ENCODE data around the gene DEPDC5. TPM values are rescaled to one million over a fixed set of nuclear protein-coding genes. Genes with fewer than 3 reads are reported as not detected.

Gene DEPDC5
- total and polyA plus RNA-seq, 2 of the 8 experiments (the other 6 are each of a cell fraction or from before 2014, with no cell fraction given) = 18.3 to 26.5 TPM

GRCh38 chr22:31945971-31946680 lies 192.3 kb downstream of the DEPDC5 start:
- H3K79me1 ChIP-seq (ENCODE audit: low read depth, low read length) = peaks cover 6% of the 10 kb centered on the region
- no peak overlapping the region for H3K23ac ChIP-seq (ENCODE audit: insufficient read length)
- FAIRE-seq = peak; percentile 32
- H3K36me3 ChIP-seq (ENCODE audit: control insufficient read depth in 2 of 4, insufficient read depth in 4 of 4, low read length in 3 of 4) = peaks cover 0 to 40% (median 11%) of the 10 kb centered on the region in 4 experiments; a peak in 7 of 8 replicates
- no peaks in the 10 kb centered on the region for H3K27me3 ChIP-seq (replicated peaks in 1 of 4; ENCODE audit: control insufficient read depth in 3 of 4, extremely low read depth in 1 of 4, insufficient read depth in 3 of 4, low read length in 3 of 4)
- H3K79me2 ChIP-seq (ENCODE audit: control insufficient read depth in 1 of 2, insufficient read depth in 2 of 2, low read length in 2 of 2) = peaks cover 29 to 63% of the 10 kb centered on the region in 2 experiments
- peaks cover 9% of the 10 kb centered on the region; the same call in 1 of the 2 replicates for H3K23me2 ChIP-seq (ENCODE audit: low read depth, low read length)
- CTCF ChIA-PET (ENCODE audit: partially characterized antibody) = interaction anchor here (0.6 to 1.7 kb wide), 5 partner anchors 42 to 282 kb away, joined by 3 to 5 read pairs (median 4); no protein-coding TSS in a partner anchor
- H3K4ac ChIP-seq (replicated peaks; ENCODE audit: insufficient read length, low read depth, low read length) = no peak overlapping the region
- peak overlapping the region in 3 of 4 experiments; percentile 94 to 97 (median 97); a peak in 5 of 7 replicates for H3K9ac ChIP-seq (replicated peaks in 1 of 4; ENCODE audit: extremely low read depth in 1 of 4, low read depth in 3 of 4, low read length in 3 of 4)
- DNase-seq (ENCODE audit: low read depth in 1 of 2, low spot score in 2 of 2) = no peak
- H4K20me1 ChIP-seq (replicated peaks in 1 of 2; ENCODE audit: control insufficient read depth in 1 of 2, insufficient read depth in 2 of 2, low read length in 2 of 2) = peaks cover 15 to 16% of the 10 kb centered on the region in 2 experiments
- H2BK15ac ChIP-seq (ENCODE audit: low read length) = no peak overlapping the region
- H3K9me3 ChIP-seq (ENCODE audit: insufficient read depth in 2 of 2, low read depth in 1 of 2, low read length in 1 of 2) = no peaks in the 10 kb centered on the region
- no peak overlapping the region for H4K91ac ChIP-seq (replicated peaks; ENCODE audit: insufficient read length, low read length)
- H3K56ac ChIP-seq (replicated peaks; ENCODE audit: insufficient read length, low read depth, low read length) = no peak overlapping the region
- H4K8ac ChIP-seq (ENCODE audit: extremely low read depth, insufficient read depth, low read length) = no peak overlapping the region
- peak overlapping the region; percentile 86 to 98 for H3K4me2 ChIP-seq (ENCODE audit: insufficient read depth in 1 of 2, low read depth in 2 of 2, low read length in 2 of 2)
- H3K27ac ChIP-seq (ENCODE audit: low read depth, low read length) = no peak overlapping the region
- no peak overlapping the region for H3K14ac ChIP-seq (ENCODE audit: insufficient read length)
- no peak overlapping the region for H2BK12ac ChIP-seq (ENCODE audit: low read depth, low read length)
- no peak overlapping the region for H2BK120ac ChIP-seq (replicated peaks; ENCODE audit: low read depth, low read length)
- no peak overlapping the region for H2AK5ac ChIP-seq (ENCODE audit: low read depth, low read length)
- no peak overlapping the region for H2AFZ ChIP-seq (ENCODE audit: low read length)
- H2BK20ac ChIP-seq (ENCODE audit: low read length) = no peak overlapping the region
- H3K4me3 ChIP-seq (ENCODE audit: extremely low read depth in 1 of 4, insufficient read depth in 2 of 4, low read depth in 3 of 4, low read length in 4 of 4) = peak overlapping the region; percentile 80 to 92 (median 85)
- H3K18ac ChIP-seq (ENCODE audit: extremely low read depth, low read length) = no peak overlapping the region
- H4K5ac ChIP-seq (ENCODE audit: insufficient read length, low read depth, low read length) = no peak overlapping the region
- no peak overlapping the region for H2BK5ac ChIP-seq (ENCODE audit: low read depth, low read length)
- WGBS, 2 experiments (ENCODE audit: extremely low coverage in 1 of 2, insufficient coverage in 1 of 2, insufficient read length in 1 of 2, insufficient replicate concordance in 2 of 2, low coverage in 1 of 2, low lambda C conversion rate in 2 of 2, missing lambda C conversion rate in 1 of 2) = 41 to 100% methylated on average over 1 to 8 of the region's 8 CpGs
- POLR2A ChIA-PET (ENCODE audit: partially characterized antibody) = interaction anchor here (1.1 to 3.5 kb wide), 11 partner anchors 9 to 116 kb away, joined by 3 to 39 read pairs (median 5); no protein-coding TSS in a partner anchor
- H3K4me1 ChIP-seq (replicated peaks in 1 of 4; ENCODE audit: control insufficient read depth in 3 of 4, insufficient read depth in 4 of 4, low read length in 3 of 4) = peaks cover 5 to 14% (median 12%) of the 10 kb centered on the region in 4 experiments; a peak in 6 of 7 replicates
- TF ChIP-seq POLR2AphosphoS5 (IDR thresholded peaks at IDR 0.05; ENCODE audit: low read depth, low read length) = peak; percentile 67
